Measurements from ENCODE around the gene MAPK4.

The MAPK4 gene

GRCh38 chr18:50649821-50650220 is 89.9 kb downstream of the MAPK4 start:
- H3K4me3 ChIP-seq (ENCODE audit: control insufficient read depth, low read depth, low read length) = no peak overlapping the region
- TF ChIP-seq CTCF (IDR thresholded peaks at IDR 0.05; ENCODE audit: control insufficient read depth, insufficient read depth, low read depth, low read length, missing control alignments) = no peak
- DNase-seq (ENCODE audit: low read depth) = no peak

GRCh38 chr18:50651334-50651733 is 91.4 kb downstream of the MAPK4 start:
- H3K4me3 ChIP-seq (ENCODE audit: control insufficient read depth, low read depth, low read length) = no peak overlapping the region
- no peak for TF ChIP-seq CTCF (IDR thresholded peaks at IDR 0.05; ENCODE audit: control insufficient read depth, insufficient read depth, low read depth, low read length, missing control alignments)
- no peak for DNase-seq (ENCODE audit: low read depth)

DNA sequence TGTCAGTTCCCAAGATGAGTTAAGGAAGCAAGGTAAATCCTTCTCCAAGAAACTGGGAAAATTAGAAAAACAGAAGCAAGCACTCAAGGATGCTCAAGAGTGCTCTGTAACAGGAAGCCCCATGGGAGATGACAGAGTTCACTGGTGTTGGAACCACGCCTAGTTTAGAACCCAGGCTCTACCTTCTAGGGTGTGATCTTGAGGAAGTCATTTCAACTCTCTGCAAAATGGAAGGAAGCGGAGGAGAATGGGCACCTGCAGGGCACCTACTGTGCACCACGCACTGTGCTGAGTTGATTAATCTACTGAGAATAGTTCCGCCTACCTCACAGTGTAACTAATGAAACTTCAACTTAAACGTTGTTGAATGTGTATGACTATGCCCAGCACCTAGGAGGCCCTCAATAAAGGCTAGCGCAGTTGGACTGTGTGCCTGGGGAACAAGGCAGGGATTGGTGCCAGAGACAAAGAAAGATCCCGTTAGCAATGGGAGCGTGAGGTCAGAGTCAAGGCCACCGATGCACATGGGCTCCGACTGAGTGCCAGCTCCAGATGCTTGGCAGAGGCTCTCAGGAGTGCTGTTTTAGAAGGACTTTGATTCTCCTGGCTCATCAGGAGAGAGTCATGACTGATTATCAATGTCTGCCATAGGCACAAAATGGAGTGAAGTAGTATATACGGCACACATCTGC is 93.7 kb downstream of the MAPK4 start:
- DNase-seq (ENCODE audit: low read depth) = no peak
- TF ChIP-seq CTCF (IDR thresholded peaks at IDR 0.05; ENCODE audit: control insufficient read depth, insufficient read depth, low read depth, low read length, missing control alignments) = no peak

DNA sequence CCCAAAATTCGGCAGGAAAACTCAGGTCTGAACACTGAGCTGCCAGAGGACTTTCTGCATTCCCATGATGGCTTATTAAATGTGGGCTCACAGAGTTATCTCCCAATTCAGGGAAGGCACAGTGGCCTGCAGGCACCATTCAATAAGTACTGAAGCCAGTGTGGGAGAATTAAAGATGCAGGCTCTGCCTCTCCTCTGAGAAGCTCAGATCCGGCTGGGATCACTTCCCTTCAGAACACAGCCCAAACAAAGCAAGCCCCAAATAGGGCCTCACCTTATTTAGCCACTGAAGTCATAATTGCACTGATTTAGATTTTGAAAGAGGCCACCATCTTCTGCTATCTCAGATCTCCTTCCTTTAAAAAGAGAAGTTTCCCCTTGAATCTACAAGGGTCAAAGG is 94.3 kb downstream of the MAPK4 start:
- H3K4me3 ChIP-seq (ENCODE audit: control insufficient read depth, low read depth, low read length) = no peak overlapping the region
- TF ChIP-seq CTCF (IDR thresholded peaks at IDR 0.05; ENCODE audit: control insufficient read depth, insufficient read depth, low read depth, low read length, missing control alignments) = no peak
- DNase-seq (ENCODE audit: low read depth) = no peak

More for the DNA sequence above, 93.7 kb downstream of the MAPK4 start:
- H3K4me3 ChIP-seq (ENCODE audit: control insufficient read depth, low read depth, low read length) = no peak overlapping the region

- no peak for TF ChIP-seq CTCF (IDR thresholded peaks at IDR 0.05; ENCODE audit: control insufficient read depth, insufficient read depth, low read depth, low read length, missing control alignments)
These were observed 95.0 kb downstream of the MAPK4 start for GRCh38 chr18:50654658-50655550.

DNA sequence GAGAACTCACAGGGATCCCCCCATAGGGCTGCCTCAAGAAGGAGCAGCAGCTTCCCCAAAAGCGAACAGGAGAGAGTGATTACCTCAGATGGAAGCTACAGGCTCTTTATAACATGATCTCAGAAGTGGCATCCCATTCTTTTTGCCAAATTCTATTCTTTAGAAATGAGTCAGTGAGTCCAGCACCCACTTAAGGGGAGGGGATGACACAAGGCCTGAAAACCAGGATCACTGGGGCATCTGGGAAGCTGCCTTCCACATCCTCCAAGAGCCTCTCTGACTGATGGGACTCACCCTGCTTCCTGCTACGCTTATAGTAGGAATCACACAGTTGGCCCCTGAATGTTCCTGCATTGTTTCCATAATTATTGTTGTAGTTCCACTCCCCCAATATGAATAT is 96.5 kb downstream of the MAPK4 start:
- DNase-seq (ENCODE audit: low read depth) = no peak
- no peak for TF ChIP-seq CTCF (IDR thresholded peaks at IDR 0.05; ENCODE audit: control insufficient read depth, insufficient read depth, low read depth, low read length, missing control alignments)
- no peak overlapping the region for H3K4me3 ChIP-seq (ENCODE audit: control insufficient read depth, low read depth, low read length)

More at GRCh38 chr18:50654658-50655550, 95.0 kb downstream of the MAPK4 start:
- no peak for DNase-seq (ENCODE audit: low read depth)
- H3K4me3 ChIP-seq (ENCODE audit: control insufficient read depth, low read depth, low read length) = no peak overlapping the region

Measured in AG09309 (cell line).